Stimulated activated CD4-positive, alpha-beta T cell treated with anti-CD3 and anti-CD28 coated beads, Interleukin-1b, Interleukin-23, amount 100 ng/mL, for 24 hours (primary cell): ENCODE data around the gene CDX1.

ENCODE experiments used
- DNase-seq, 4 experiments: peaks; one replicate each; pipeline ENCODE4 v3.0.0-alpha.2; 2020; ENCODE audit warnings: low read depth in 4 of 4, low spot score in 1 of 4

The CDX1 gene

DNA sequence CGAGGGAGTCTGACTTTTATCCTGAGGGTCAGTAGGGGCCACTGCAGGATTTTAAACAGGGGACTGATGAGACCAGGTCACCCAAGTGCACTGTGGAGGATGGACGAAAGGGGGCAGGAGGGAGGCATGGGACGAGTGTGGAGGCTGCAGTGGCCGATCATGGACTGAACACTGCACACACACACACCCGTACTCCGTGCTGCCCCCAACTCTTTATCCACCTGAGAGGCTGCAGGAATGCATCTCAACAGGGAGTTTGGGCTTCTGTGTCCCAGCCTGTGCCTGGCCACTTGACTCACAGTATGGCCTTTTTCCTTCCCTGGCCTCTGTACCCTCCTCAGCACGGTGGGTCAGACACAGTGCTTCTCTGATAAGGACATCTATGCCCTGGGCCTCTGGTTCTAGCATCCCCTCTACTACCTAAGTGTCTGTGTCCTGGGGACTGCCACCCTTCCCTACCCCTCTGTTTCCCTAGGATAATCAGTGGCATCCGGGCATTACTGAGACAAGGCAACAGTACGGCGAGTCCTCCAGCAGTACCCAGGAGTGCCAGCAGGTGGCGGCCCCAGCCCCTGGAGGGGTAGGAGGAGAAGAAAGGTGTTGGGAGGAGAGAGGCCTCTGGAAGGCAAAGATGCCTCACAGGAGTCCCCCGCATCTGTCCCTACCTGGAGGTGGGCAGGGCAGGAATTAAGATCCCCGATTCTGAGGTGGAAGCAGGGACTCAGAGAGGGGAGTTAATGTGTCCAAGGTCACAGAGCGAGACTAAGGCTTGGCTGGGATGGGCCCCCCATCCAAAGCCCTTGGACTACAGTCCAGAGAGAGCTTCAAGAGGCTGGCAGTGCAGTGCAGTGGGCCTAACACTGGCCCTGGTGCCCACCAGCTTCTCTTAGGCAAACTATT is 5.1 kb upstream of the CDX1 start:
- DNase-seq: peak; percentile 63 to 67 (median 65)

DNA sequence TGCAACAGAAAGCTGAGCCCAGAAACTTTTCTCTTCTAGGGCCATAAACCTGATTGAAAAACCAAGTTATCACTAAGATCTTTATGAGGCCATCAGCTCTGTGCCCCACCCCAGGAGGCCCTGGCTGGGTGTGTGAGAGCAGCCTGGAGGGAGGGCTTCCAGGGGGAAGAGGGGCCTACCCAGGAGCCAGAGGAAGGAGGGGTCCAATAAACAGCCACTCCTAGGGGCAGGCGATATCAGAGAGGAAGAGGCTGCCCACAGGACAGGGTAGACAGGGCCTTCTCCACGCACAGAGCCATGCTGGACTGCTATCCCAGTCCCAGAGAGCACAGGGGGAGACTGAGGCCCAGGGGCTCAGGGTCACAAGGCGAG is 4.5 kb upstream of the CDX1 start:
- no peak for DNase-seq

DNA sequence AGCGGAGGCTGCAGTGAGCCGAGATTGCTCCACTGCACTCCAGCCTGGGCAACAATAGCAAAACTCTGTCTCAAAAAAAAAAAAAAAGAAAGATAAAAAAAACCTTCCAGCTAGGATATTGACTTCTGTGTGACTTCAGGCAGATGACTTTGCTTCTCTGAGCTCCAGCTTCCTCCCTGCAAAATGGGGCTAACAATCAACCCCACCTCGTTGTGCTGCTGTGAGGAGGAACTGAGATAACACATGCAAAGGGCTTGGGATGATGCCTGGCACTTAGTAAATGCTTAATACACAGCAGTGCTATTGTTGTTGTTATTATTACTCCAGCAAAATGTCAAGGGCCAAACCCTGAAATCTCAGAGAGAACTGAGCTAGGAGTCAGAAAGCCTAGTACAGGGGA is 3.5 kb upstream of the CDX1 start:
- no peak for DNase-seq

DNA sequence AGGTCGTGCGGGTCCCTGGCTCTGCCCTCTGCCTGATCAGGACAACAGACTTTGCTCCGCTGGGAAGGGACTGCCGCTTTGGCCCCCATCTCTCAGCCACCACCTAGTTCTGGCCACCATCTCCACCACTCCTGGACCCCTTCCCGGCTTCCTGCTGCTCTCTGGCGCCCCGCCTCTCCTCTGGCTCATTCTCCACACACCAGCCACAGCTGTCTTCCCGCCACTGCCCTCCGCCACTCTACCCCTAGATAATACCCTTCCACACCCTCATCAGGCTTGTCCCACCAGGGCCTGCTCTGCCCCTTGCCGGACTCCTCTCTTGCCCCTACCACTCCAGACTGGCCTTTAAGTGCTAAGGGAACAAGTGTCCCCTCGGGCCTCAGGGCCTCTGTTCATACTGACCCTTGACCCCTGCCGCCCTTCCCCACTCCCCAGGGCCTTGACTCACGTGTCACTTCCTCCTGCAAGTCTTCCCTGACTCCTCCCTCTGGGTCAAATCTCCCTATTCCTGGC is 3.0 kb upstream of the CDX1 start:
- DNase-seq: no peak

DNA sequence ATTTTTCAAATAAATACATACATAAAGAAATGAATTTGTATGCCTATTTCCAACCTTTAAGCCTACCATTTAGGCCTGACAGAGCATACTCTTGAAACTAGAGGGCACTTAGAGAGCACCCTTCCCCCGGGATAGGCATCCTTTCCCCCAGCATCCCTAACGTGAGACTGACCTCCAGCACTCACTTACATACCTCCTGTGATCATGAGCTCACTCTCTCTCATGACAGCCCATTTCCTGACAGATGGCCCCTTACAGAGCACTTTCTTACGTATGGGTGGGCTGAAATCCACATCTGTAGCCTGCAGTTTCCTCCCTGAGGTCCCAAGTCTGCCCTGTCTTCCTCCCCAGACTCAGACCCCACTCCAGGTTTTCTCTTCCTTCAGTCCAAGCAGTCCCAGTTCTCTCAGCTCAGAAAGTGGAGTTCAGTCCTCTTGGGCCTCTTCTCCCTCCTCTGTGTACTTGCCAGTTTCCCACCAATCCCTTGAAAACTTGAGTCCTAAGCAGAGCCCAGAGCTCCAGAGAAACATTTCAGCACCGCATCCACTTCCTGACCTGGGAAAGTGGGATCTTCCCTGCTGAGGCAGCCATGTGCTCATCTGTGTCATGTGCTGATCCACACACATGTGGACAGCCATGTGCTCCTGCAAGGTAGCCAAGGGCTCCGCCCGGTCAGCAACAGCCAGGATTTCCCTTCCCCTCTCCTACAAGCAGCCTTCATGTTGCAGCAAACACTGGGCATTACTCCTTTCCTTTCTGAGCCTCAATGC is 2.2 kb upstream of the CDX1 start:
- DNase-seq: no peak

DNA sequence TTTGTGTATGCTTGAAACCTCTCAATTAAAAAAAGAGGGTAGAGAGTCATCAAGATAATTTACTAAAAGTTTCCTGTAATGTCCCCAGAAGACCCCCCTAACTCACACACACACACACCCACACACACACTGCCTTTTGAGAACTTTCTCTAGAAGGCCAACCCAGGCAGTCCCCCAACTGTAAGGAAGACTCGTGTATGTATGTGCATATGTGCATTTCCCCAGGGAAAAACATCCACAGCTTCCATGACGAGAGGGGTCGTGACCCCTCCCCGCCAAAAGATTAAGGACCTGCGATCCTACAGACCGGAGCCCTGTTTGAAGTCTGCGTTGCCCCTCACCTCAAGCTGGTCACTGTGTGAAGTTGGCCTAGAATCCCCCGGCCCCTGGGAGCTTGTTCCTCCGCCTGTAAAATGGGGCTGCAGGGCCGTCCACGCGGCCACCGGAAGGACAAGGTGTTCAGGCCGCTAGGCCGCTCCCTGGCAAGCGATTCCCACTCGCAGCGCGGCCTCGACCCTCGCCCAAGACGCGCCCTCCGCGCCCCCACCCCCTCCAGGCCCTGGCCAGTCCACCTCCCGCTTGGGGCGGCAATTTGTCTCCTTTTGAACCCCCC is 435 bp upstream of the CDX1 start:
- no peak for DNase-seq

DNA sequence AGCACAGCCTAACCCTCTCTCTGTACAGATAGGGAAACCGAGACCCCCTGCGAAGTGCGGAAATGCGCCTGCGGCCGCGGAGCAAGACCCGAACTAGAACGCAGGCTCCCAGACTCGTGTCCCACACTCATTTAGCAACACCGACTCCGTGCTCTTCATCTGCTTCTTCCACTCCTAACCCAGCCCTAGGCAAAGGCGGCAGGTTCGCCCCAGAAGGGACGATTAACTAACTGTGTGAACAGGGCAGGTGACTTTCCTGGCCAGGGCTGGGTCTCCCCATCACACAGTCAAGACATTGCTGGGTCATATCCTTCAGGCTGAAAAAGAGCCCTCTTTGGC is 903 bp downstream of the CDX1 start:
- no peak for DNase-seq

DNA sequence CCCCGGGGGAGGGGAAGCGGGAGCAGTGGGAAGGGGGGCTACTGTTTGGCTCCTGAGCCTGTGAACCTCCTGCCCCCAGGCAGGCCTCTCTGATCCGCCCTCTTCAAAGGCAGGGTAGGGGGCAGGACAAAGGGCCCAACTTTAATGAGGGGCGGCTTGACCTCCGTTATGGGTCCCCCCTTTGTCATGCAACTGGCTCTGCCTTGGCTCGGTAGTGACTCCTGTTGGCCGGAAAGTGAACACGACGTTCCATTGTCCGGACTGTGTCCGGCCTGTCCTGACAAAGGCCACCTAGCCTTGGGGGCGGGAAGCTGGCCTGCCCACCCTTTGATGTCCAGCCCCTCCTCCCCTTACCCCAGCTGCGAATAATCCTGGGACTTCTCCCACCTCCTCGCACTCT is 1.3 kb downstream of the CDX1 start:
- no peak for DNase-seq

DNA sequence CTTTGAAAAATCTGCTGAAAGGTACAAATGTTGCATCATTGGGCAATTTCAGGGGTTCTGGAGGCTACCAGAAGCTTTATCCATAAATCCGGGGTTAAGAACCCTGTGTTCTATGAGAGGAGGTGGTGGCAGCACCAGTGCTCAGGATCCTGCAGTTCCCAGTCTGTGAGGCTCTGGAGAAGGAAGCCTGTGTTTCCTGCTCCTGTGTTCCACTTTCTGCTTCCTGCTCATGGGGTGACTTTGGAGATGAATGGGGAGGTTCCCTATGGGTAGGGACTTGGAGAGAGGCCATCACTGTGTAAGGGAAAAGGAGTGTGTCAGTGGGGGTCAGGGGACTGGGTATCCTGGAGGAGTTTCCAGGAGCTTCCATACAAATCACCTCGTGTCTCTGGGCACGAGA is 2.3 kb downstream of the CDX1 start:
- no peak for DNase-seq

DNA sequence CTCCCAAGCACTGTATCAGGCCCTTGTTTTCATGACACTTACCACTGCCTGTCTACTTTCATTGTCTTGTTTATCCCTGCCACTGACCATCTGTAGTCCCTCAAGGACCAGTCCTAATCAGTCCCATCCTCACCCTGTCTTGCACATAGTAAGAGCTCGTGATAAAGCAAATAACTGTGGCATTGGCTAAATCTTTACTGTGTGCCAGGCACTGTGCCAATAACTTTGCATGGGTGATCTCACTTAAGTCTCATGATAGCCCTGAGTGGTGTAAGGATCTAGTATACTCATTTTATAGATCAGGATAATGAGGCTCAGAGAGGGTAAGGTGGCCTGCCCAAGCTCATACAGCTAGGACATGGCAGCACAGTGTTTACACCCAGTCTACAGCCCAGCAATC is 5.6 kb downstream of the CDX1 start:
- DNase-seq: no peak

DNA sequence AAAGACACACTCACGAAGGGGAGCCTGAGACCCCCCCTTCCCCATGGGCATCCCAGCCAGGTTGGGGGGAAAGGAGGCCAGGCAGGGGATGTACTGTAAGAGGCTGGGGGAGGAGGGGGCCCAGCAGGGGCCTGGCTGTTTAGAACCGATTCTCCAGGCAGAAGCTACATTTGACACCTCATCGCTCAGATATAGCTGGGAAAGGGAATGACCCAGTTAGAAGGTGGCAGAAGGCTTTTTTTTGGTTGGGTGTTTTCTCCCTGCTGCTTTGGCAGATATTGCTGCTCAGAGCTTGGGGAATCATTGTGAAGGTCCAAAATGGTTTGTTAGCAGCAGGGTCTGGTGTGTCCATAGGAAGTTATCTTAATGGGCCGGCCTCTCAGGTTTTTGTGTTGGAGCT is 6.0 kb downstream of the CDX1 start:
- DNase-seq: no peak

DNA sequence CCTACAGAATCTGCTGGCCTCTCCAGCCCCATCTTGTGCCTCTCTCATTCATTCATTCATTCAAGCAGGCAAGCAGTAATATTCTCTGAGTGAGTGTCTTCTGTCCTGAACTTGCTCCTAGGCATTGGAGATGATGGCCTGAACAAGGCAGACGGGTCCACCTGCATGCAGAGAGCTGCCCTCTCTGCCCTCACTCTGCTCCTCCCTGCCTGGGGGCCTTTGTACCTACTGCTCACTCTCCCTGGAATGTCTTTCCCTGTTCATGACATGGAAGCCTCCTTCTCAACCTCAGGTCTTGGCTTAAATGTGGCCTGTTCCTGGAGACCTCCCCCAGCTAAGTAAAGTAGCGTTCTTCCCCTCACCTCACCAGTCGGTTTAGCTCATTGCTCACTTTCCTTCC is 6.6 kb downstream of the CDX1 start:
- DNase-seq: no peak

DNA sequence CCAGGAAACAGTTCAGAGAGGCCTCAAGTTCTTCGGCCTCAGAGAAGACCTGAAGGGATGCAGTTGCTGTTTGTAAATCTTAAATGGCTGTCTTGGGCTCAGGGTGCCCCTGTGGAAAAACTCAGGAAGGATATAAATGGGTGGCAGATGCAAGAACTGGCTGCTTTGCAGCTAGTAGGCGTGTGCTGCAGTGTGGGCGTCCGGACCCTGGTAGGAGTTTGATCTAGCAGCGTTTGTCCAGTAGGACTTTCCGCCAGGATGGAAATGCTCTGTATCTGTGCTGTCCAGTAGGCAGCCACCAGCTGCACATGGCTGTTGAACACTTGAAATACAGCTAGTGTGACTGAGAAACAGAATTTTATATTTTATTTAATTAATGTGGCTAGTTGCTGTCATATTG is 7.7 kb downstream of the CDX1 start:
- DNase-seq: no peak

DNA sequence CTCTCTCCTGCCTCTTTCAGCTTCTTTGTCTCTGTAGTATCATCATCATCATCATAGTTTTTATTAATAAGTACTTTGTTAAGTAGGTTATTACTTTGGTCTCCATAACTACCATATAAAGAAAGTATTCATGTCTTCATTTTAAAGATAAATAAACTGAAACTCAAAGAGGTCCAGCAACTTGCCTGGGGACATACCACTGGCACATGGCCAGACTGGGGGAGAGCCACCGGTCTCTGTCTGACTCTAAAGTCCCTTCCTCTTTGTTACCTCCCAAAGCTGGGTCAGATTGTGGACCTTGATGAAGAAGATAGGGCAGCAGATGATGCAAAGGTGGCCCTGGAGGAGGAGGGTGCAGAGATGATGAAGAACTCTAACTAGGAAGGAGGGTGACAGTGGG is 8.5 kb downstream of the CDX1 start:
- no peak for DNase-seq

DNA sequence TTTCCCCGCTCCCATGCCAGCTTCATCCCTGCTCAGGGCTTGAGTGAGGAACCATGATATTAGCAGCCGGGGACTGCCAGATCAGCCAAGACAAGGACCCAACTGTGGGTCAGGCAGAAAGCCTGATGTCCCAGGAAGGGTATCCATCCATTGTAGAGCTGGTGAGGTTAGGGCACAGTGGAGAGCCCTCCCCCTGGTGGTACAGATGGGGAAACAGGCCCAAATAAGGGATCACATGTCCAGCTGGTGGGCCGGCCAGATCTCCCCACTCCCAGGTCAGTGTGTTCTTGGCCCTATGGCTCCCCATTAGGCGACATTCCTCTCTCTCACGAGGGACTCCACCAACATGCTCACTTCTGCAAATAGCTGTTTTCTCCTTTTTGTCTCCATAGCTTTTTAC is 9.0 kb downstream of the CDX1 start:
- no peak for DNase-seq

DNA sequence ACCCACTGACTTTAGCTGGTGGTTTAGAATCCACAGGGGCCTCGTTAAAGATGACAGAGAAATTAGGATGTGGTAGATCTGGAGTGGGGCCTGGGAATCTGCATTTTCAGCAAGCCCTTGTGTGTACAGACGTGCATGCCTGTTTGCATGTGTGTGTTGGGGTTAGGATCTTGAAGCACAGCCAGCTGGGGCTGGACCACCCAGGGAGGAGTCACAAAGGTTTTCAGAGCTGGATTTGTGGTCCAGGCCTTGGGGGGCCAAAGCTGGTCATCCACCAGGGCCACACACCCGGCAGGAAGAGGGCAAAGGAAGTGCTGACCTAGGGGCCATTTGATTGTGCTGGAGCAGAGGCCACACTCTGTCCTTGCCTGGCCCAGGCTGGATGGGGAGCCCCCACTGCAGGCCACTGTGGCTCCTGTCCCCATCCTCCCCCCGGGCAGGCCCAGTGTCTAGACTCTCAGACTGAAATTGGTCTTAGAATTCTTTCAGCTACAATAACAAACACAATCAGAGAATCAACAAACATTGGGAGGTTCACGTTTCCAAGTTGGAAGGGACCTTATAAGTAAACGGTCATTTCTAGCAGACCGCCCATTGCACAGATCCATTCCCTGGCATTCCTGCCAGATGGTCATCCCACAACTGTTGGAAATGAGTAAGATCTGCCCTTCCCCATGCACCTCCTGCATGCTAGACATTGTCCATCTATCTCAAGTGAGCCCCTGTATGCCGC is 10.3 kb downstream of the CDX1 start:
- DNase-seq: no peak

DNA sequence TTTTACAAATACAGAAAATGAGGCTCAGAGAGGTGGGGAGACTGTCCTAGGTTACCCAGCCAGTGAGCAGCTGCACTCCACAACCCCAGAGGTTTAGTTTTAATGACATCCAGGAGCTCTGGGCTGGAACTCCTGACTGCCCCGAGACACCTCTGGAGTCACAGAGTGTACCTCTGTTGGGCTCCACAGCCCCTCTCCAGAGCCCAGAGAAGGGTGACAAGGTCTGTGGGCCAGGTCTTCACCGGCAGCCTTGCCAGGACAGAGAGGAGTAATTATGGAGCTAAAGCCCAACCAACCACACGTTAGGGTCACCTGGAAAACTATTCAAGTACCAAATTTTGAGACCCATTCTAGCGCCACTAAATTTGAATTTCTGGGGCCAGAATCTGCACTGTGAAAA is 11.1 kb downstream of the CDX1 start:
- no peak for DNase-seq

DNA sequence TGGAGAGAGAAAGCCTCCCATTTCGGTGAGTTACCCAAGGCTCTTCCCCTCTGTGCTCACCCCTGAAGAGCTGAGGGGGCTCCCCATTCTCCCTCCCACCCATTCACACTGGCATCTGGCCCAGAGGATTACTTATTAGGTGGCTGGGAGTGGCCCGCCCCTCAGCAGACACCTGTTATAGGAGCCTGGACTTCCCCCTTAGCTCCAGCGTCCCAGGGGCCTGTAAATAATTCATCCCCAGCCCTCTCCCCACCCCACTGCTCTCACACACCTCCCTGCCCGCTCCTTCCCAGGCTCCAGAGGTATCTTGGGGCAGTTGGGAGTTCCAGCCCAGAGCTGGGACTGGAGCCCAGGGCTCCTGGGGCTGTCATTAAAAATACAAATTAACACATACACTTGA is 11.7 kb downstream of the CDX1 start:
- no peak for DNase-seq

DNA sequence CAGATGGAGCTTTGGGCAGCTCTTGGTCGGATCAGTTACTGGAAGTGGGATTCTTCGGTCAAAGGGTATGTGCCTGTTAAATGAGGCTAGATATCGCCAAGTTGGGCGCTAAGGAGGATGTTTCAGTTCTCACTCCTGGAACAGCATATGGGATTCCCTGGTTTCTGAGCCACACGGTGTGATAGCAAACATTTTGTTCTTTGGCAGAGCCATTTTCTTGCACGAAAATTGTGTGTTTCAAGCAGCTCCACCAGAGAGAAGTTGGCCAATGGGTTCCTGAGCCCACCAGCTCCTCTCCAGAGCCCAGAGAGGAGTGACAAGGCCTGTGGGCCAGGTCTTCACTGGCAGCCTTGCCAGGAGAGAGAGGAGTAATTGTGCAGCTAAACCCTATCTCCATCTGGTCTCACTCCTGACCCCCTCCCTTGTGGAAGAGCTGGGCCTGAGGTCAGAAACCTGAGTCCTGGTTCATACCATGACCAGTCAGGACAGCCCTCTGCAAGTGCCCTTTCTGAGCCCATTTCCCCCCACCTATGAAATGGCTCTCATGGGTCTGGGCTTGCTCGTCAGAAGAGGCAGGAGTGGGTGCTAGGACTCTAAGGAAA is 12.5 kb downstream of the CDX1 start:
- DNase-seq: no peak

DNA sequence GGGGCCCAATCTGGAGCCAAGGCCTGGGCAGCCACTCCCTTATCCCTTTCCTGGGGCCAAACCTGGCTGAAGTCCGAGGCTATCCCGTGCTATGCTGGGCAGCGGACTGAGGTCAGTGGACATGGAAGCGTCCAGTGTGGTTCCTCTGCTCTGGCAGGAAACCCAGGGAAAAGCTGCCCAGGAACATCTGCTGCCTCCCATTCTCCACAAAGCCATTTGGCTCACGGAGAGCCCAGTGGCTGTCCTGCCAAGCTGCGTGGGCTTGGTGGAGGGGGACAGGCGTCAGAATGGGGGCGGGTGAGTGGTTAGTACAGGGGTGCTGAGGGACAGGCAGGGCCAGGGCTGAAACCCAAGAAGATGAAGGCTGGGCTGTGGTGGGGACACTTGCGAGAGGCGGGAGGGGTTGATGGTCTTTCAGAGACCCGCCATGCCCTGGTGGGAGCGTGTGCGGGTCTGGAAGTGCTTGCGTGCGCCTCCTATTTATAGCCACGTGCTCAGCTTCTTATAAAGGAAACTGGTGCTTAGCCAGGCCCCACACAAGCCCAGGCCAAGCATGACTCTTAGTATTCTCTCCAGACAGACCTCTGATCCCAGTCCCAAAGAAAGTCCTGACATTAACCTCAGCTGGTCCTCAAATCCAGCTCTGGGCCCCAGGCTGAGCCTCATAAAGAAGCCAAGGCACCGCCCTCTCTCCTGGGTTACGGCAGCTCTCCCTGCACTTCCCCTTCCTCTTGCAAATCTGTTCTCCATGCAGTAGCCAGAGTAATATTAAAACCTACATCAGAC is 13.9 kb downstream of the CDX1 start:
- DNase-seq: no peak
